Fibroblast of lung (primary cell): ENCODE measurements around the gene ZNF423.

Source experiments
- CTCF ChIP-seq, 2 donors: IDR thresholded peaks in 1 of 2; conservative IDR thresholded peaks in 1 of 2; 1 replicate in 1 of 2; 2 replicates in 1 of 2; pipeline ENCODE4 v1.5.1; 2011 to 2012; ENCODE audit warnings: low read length in 2 of 2, control low read depth in 1 of 2, inconsistent platforms in 1 of 2, low read depth in 1 of 2, mild to moderate bottlenecking in 1 of 2
- EZH2 ChIP-seq: IDR thresholded peaks from 2 replicates; pipeline ENCODE4 v1.5.1; 2012; ENCODE audit warnings: low read length, control low read depth, mild to moderate bottlenecking; ENCODE audit errors: missing control alignments

- no peak for TF ChIP-seq EZH2
- no peak for TF ChIP-seq CTCF (conservative IDR thresholded peaks at IDR 0.05 in 1 of 2, IDR thresholded peaks at IDR 0.05 in 1 of 2; ENCODE audit: low read depth in 1 of 2, low read length in 2 of 2)
Measured at GRCh38 chr16:49855280-49855821, 561 bp downstream of the ZNF423 start.
